Left lung (tissue), 10 donors: ENCODE data around the gene ARID3B. TPM values are rescaled to one million over a fixed set of nuclear protein-coding genes. Genes with fewer than 3 reads are reported as not detected.

Experiments
- ATAC-seq: fragments of 200-7000 bp; cut with Tn5 transposase; one replicate; pipeline ENCODE4 v1.9.1; 2020; ENCODE audit warnings: moderate library complexity
- DNase-seq, 4 donors: peaks; one replicate each; pipeline ENCODE4 v3.0.0-alpha.2; 2013 to 2020
- H3K27ac ChIP-seq, 2 donors: fragments of 200-600 bp; sonication (generic) in 1 of 2; one replicate each; pipeline versions ENCODE4 v1.5.0 to v1.8.0; 2020 to 2021
- H3K27me3 ChIP-seq, 2 donors: fragments of 200-600 bp; sonication (generic) in 1 of 2; one replicate each; pipeline versions ENCODE4 v1.5.0 to v1.8.0; 2020 to 2021
- H3K36me3 ChIP-seq, 2 donors: fragments of 200-600 bp; sonication (generic) in 1 of 2; one replicate each; pipeline versions ENCODE4 v1.5.0 to v1.8.0; 2020 to 2021
- H3K4me1 ChIP-seq, 2 donors: fragments of 200-600 bp; one replicate each; pipeline ENCODE4 v1.8.0; 2021
- H3K4me3 ChIP-seq, 2 donors: fragments of 200-600 bp; sonication (generic) in 1 of 2; one replicate each; pipeline versions ENCODE4 v1.5.0 to v1.8.0; 2020 to 2021; ENCODE audit warnings: mild to moderate bottlenecking in 1 of 2
- H3K9me3 ChIP-seq, 2 donors: fragments of 200-600 bp; sonication (generic) in 1 of 2; one replicate each; pipeline versions ENCODE4 v1.5.0 to v1.8.0; 2020 to 2021
- intact Hi-C, 2 donors: fragments of 100-400 bp; cut with DNase I; formaldehyde crosslinking; loops; one replicate each; pipeline versions ENCODE4 v1.11.2 to v1.14.2; 2022
- polyA plus RNA-seq, 6 donors: library from polyadenylated mRNA; unstranded; fragments of 120-200 nt; gene quantifications; one replicate each; pipeline ENCODE4 v1.2.1, GENCODE V29; 2013; ENCODE audit not compliant: insufficient read length in 6 of 6
- total RNA-seq, 2 donors: library from RNA; stranded (reverse); fragmentation: NEBNext Ultra II Directional; extraction: Animal tissue kit (Norgen Biotek cat#: 25700); gene quantifications; one replicate each; pipeline ENCODE4 v1.2.1, GENCODE V29; 2021
- TF ChIP-seq, protein P1 (sequence below), 2 donors: fragments of 200-600 bp; sonication (generic) in 1 of 2; IDR thresholded peaks; one replicate each; pipeline versions ENCODE4 v1.5.0 to v1.8.0; 2021; ENCODE audit warnings: antibody characterized with exemption in 2 of 2
- donor health status: DM: no; HTN: yes; CAD: no.
- donor health status: DM: no; HTN: no; CAD: no.

ARID3B gene
- total and polyA plus RNA-seq, 8 donors, result 5.8 to 12.1 (median 11.1) TPM

DNA sequence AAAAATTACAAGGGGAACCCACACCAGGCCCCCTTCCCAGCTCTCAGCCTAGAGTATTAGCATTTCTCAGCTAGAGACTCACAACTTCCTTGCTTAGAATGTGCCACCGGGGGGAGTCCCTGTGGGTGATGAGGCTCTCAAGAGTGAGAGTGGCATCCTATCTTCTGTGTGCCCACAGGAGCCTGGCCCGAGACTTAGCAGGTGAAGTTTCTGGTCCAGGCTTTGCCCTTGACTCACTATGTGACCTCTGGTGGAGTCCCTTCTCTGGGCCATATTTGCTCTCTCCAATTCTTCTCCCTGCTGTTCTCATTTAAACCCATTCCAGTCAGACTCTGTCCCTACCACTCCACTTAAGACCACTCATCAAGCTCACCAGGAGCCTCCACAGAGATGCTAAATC, 92.8 kb downstream of the ARID3B start:
- intact Hi-C loops, result loop anchor here (2.0 to 10.0 kb wide), 3 partner anchors 131 to 321 kb away; partner anchors contain the start of gene RPP25 (in 1 of the 2)
- Histone ChIP-seq H3K36me3 (peaks cover 0 to 99% of the 10 kb centered on the region in 2 donors), H3K4me3 (no peak overlapping the region), H3K27me3 (no peaks in the 10 kb centered on the region), H3K4me1 (no peaks in the 10 kb centered on the region), H3K9me3 (no peaks in the 10 kb centered on the region), H3K27ac (no peak overlapping the region)
- TF ChIP-seq, protein P1, sequence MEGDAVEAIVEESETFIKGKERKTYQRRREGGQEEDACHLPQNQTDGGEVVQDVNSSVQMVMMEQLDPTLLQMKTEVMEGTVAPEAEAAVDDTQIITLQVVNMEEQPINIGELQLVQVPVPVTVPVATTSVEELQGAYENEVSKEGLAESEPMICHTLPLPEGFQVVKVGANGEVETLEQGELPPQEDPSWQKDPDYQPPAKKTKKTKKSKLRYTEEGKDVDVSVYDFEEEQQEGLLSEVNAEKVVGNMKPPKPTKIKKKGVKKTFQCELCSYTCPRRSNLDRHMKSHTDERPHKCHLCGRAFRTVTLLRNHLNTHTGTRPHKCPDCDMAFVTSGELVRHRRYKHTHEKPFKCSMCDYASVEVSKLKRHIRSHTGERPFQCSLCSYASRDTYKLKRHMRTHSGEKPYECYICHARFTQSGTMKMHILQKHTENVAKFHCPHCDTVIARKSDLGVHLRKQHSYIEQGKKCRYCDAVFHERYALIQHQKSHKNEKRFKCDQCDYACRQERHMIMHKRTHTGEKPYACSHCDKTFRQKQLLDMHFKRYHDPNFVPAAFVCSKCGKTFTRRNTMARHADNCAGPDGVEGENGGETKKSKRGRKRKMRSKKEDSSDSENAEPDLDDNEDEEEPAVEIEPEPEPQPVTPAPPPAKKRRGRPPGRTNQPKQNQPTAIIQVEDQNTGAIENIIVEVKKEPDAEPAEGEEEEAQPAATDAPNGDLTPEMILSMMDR (IDR thresholded peaks at IDR 0.05), result no peak
- ATAC-seq (no peak), DNase-seq (no peak)

DNA sequence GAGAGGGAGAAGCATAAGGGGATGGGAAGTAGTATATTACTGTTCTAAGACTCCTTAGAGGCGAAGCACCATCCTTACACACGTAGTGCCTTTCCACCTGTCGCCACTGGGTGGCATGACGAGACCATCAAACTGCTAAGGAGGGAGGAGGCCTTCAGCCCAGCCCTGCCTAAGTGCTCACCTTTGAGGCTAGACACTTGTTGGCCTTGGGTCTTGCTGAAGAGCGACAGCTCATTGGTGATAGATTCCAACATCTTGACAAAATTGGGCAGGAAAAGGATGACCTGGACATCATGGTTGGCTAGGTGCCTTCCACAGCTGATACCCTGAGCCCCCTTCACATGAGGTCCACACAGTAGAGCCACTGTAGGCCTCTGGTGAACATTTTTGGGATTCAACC, 94.2 kb downstream of the ARID3B start:
- Histone ChIP-seq H3K4me3 (no peak overlapping the region), H3K36me3 (peaks cover 0 to 99% of the 10 kb centered on the region in 2 donors), H3K4me1 (peaks cover 0 to under 1% of the 10 kb centered on the region in 2 donors), H3K27me3 (no peaks in the 10 kb centered on the region), H3K27ac (no peak overlapping the region), H3K9me3 (no peaks in the 10 kb centered on the region)
- TF ChIP-seq, protein P1 (IDR thresholded peaks at IDR 0.05), result peak; percentile 76 to 92
- DNase-seq, result peak in 1 of 4 donors; percentile 67
- ATAC-seq, result peak; percentile 88
- intact Hi-C loops, result loop anchor here (2.0 to 10.0 kb wide), 3 partner anchors 130 to 320 kb away; partner anchors contain the start of gene RPP25 (in 1 of the 2)

DNA sequence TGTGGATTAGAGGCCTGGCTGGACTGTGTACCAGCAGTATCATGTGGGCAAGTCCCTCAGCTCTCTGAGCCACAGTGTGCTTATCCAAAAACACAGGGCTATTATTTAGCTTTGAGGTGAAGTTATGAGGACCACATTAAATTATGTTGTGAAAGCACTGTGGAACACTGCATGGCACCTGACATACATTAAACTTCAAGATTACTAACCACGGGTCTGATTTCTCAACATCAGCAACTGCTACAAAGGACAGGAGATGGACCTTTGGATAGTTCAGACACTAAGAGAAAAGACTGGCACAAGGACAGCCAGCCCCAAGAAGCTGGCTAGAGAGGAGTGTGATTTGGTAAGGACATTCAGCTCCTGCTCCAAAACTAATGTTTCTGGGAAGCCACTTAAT, 96.0 kb downstream of the ARID3B start:
- no peak overlapping the region for H3K4me3 ChIP-seq
- peaks cover 0 to 96% of the 10 kb centered on the region in 2 donors for H3K36me3 ChIP-seq
- TF ChIP-seq, protein P1 (IDR thresholded peaks at IDR 0.05), result no peak
- H3K27ac ChIP-seq, result no peak overlapping the region
- H3K9me3 ChIP-seq, result no peaks in the 10 kb centered on the region
- ATAC-seq (no peak), DNase-seq (no peak)
- intact Hi-C loops, result loop anchor here (10.0 kb wide), 2 partner anchors 128 to 318 kb away; partner anchors contain the start of gene RPP25 (in 1 of the 2)
- no peaks in the 10 kb centered on the region for H3K27me3 ChIP-seq
- peaks cover 0 to 16% of the 10 kb centered on the region in 2 donors for H3K4me1 ChIP-seq

DNA sequence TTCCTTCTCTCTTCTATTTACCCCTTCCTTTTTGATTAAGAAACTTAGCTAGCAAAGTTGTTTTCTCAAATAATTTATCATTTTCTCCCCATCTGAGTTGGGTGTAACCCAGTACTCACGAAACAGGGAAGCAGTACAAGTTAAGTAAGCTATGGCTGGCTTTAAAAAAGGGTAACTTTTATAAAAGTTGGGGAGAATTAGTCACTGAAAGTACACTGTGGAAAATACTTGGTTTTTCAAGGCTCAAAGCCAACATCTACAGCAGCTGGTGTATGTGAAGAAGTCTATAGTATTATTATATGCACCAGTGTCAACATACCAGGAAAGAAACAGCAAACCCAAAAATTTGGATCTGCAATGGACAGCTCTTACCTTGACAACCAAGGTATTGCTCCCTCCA, 100.1 kb downstream of the ARID3B start:
- no peaks in the 10 kb centered on the region for H3K27me3 ChIP-seq
- H3K27ac ChIP-seq, result peak overlapping the region in 1 of 2 donors; percentile 69
- H3K36me3 ChIP-seq, result peaks cover 0 to 63% of the 10 kb centered on the region in 2 donors
- intact Hi-C loops, result no loop called here
- no peak overlapping the region for H3K4me3 ChIP-seq
- H3K4me1 ChIP-seq, result peaks cover 5 to 37% of the 10 kb centered on the region in 2 donors
- no peak for DNase-seq
- ATAC-seq, result no peak
- H3K9me3 ChIP-seq, result no peaks in the 10 kb centered on the region
- TF ChIP-seq, protein P1 (IDR thresholded peaks at IDR 0.05), result no peak

DNA sequence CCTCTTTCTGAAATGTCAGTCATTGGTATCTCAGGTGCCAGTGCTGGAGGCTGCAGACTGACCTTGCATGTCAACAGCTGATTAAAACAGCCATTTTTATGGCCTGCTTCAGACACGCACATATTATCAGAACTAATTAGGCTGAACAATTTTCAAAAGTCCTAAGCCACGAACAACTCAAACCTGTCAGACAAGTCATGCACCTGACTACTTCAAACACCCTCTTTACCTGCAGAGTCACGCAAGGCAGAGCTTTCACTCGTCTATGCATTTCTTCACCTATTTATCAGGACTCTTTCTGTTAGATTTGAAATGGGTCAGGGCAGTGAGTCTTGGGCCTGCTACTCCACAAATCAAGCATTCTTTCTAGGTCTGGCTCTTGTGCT, 101.3 kb downstream of the ARID3B start:
- Histone ChIP-seq H3K27me3 (no peaks in the 10 kb centered on the region), H3K9me3 (no peaks in the 10 kb centered on the region), H3K27ac (peak overlapping the region; percentile 69 to 74), H3K36me3 (peaks cover 0 to 52% of the 10 kb centered on the region in 2 donors), H3K4me1 (peaks cover 5 to 37% of the 10 kb centered on the region in 2 donors), H3K4me3 (no peak overlapping the region)
- TF ChIP-seq, protein P1 (IDR thresholded peaks at IDR 0.05), result no peak
- DNase-seq (peak in 1 of 4 donors; percentile 76), ATAC-seq (peak; percentile 84)
- intact Hi-C loops, result no loop called here
